GM12865 (cell line): Measurements from ENCODE around the gene TRAK1.

Experiments used
- DNase-seq: peaks from one replicate; pipeline ENCODE4 v3.0.0; 2010; ENCODE audit warnings: low read depth
- H3K4me3 ChIP-seq: 2 replicates; pipeline ENCODE4 v1.5.1; 2011; ENCODE audit warnings: mild to moderate bottlenecking, low read depth, low read length, control low read depth
- TF ChIP-seq, protein P1 (sequence below): IDR thresholded peaks from 2 replicates; pipeline ENCODE4 v1.5.1; 2011; ENCODE audit warnings: low read length, control low read depth, low read depth, inconsistent platforms; ENCODE audit not compliant: insufficient read depth; ENCODE audit errors: missing control alignments

The TRAK1 gene

DNA sequence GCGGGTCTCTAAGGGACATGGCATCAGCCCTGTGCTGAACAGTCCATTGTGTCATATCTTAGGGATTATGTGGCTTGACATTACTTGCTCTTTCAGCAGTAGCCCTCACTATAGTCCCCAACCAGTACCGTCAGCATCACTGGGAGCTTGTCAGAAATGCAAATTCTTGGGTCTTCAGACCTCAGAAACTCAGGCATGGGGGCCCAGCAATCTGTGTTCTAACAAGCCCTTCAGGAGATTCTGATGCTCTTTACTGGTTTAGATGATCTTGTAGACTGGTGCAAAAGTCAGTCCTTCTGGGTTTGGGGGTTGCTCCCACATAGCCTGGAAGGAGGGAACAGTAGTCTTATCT is 39.0 kb upstream of the TRAK1 start:
- DNase-seq, result peak; percentile 70
- no peak overlapping the region for H3K4me3 ChIP-seq
- TF ChIP-seq, protein P1, sequence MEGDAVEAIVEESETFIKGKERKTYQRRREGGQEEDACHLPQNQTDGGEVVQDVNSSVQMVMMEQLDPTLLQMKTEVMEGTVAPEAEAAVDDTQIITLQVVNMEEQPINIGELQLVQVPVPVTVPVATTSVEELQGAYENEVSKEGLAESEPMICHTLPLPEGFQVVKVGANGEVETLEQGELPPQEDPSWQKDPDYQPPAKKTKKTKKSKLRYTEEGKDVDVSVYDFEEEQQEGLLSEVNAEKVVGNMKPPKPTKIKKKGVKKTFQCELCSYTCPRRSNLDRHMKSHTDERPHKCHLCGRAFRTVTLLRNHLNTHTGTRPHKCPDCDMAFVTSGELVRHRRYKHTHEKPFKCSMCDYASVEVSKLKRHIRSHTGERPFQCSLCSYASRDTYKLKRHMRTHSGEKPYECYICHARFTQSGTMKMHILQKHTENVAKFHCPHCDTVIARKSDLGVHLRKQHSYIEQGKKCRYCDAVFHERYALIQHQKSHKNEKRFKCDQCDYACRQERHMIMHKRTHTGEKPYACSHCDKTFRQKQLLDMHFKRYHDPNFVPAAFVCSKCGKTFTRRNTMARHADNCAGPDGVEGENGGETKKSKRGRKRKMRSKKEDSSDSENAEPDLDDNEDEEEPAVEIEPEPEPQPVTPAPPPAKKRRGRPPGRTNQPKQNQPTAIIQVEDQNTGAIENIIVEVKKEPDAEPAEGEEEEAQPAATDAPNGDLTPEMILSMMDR, result no peak

DNA sequence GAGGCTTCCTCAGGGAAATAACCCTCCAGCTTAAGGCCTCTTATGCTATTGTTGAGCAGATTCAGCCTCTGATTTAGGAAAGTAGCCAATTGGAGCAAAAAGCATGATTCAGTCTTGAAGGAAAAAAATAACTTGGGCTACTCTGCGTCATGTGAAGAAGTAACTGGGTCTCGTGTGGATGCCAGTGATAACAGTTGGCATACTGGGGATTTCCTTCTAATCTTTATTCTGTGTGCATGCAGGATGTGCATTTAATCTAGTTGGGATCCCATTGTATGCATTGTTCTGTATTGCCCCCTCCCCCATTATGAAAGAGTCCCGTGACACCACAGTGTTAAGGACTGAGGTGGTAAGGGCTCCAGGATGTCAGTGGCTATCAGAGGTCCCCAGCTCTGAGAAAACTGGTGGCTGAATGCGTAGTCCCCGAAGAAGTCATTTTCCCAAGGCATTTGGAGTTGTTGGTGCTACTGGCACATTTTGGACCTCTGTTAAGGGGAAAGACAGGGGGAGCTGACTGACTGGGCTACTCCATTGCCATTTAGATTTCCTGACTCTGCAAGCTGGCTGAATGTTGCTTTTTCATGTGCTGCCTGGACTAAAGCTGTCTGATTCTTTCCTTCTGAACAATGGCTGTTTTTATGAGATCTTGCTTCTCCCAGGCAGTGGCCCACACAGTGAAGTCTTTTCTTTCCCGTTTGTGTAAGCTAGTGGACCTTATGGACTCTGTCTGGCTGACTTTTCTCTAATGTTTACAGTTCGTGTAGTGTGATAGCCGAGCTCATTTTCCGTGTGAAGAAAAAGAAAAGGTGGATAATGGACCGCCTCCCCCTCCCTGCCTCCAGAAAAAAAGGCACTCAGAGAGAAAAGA is 38.4 kb upstream of the TRAK1 start:
- DNase-seq, result no peak
- no peak overlapping the region for H3K4me3 ChIP-seq
- TF ChIP-seq, protein P1, result no peak

DNA sequence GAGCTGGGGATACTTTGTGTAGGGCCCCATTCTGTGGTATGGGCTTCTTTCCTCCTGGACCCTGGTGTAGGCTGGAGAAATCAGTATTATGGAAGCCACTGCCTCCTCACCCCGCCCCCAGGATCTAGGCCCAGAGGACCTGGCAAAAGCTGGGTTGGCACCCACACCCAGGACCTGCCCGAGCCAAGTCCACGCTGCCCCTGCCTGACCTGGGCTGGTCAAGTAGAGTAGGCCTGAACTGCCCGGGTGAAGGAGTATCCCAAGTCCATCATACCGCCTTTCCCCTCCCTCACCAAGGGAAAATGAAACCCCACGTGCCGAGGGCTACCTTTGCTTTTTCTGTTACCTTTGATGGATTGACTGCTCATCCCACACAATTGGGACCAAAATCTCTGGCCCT is 37.7 kb upstream of the TRAK1 start:
- no peak overlapping the region for H3K4me3 ChIP-seq
- no peak for DNase-seq
- TF ChIP-seq, protein P1, result no peak

DNA sequence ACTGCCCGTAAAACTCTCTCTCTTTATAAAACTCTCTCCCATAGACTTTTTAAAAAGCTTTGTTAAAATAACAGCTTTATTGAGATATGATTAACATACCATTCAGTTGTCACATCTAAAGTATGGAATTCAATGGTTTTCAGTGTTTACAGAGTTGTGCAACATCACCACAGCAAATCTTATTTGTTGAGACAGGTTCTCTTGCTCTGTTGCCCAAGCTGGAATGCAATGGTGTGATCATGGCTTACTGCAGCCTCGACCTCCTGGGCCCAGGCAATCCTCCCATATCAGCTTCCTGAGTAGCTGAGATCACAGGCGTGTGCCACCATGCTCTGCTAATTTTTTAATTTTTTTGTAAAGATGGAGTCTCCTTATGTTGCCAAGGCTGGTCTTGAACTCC is 35.9 kb upstream of the TRAK1 start:
- TF ChIP-seq, protein P1, result no peak
- no peak overlapping the region for H3K4me3 ChIP-seq
- no peak for DNase-seq

DNA sequence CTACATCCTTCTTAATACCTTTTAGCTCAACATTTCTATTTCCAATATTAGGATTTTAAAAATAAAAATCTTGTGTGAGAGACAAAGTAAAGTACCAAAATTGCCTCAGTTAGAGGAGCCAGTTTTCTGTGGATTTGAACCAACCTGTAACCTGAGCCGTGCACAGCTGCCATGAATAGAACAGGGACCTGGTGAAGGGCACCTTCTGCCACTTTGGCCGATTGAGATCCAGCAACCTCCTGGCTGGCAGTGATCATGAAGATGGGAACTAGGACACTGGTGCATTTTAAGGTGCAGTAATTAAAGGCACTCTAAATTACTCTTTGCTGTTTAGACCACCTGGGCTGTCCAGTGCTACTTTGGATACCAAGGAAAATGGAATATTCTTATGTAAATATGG is 34.3 kb upstream of the TRAK1 start:
- no peak overlapping the region for H3K4me3 ChIP-seq
- no peak for DNase-seq
- TF ChIP-seq, protein P1, result no peak

DNA sequence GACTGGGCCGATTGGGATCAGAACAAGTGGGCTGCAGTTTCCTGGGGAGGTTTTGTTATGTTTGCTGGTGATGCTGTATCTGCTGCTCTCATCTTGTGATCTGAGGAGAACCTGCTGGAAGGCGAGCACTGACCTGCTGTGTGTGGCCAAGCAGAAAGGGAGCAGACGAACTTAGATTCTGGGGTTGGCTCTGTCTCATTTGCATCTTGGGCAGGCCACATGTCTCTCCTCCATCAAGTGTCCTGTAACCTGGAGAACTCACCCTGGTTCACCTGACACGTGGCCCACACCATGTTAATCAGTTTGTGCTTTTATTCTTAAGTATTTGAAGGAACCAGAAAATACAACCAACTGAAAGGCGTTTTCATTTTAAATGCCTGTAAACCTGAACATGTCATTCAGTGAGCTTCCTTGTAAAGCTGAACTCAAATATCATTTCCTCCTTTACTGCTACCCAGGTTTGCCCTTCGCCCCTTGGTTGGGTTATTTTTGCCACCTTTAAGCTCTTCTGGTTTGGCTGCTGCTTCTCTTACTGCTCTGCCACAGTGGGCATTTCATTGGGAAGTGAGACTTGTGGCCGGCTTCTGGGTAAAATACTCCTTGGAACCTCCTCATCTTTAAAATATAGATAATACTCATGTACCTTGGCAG is 33.5 kb upstream of the TRAK1 start:
- DNase-seq, result peak; percentile 75
- H3K4me3 ChIP-seq, result no peak overlapping the region
- TF ChIP-seq, protein P1, result no peak
